H9 (cell line): ENCODE results near the gene ZNHIT6. TPM values are rescaled to one million over a fixed set of nuclear protein-coding genes. Genes with fewer than 3 reads are reported as not detected.

Experiments used
- DNase-seq: peaks from one replicate; pipeline ENCODE4 v3.0.0-alpha.2; 2017
- H2AFZ ChIP-seq: one replicate; pipeline ENCODE4 v1.6.1; 2013; ENCODE audit warnings: mild to moderate bottlenecking, low read length, control low read depth, moderate library complexity
- H2AK5ac ChIP-seq: 2 replicates; pipeline ENCODE4 v1.6.1; 2013; ENCODE audit warnings: low read length, control low read depth, mixed read lengths; ENCODE audit not compliant: insufficient read length
- H2BK120ac ChIP-seq: one replicate; pipeline ENCODE4 v1.6.1; 2013; ENCODE audit warnings: low read depth, mild to moderate bottlenecking, low read length, control low read depth, inconsistent platforms; ENCODE audit not compliant: poor library complexity, severe bottlenecking
- H2BK12ac ChIP-seq: 2 replicates; pipeline ENCODE4 v1.6.1; 2013; ENCODE audit warnings: low read length, control low read depth, mixed read lengths, low read depth; ENCODE audit not compliant: insufficient read length
- H2BK15ac ChIP-seq: 2 replicates; pipeline ENCODE4 v1.6.1; 2013; ENCODE audit warnings: low read depth, low read length, control low read depth
- H2BK20ac ChIP-seq: one replicate; pipeline ENCODE4 v1.6.1; 2013; ENCODE audit warnings: low read depth, mild to moderate bottlenecking, low read length, control low read depth, inconsistent platforms; ENCODE audit not compliant: poor library complexity, severe bottlenecking
- H2BK5ac ChIP-seq: 2 replicates; pipeline ENCODE4 v1.6.1; 2013; ENCODE audit warnings: low read length, control low read depth, mixed read lengths; ENCODE audit not compliant: insufficient read length
- H3K14ac ChIP-seq: 2 replicates; pipeline ENCODE4 v1.6.1; 2013; ENCODE audit warnings: low read length, control low read depth; ENCODE audit not compliant: insufficient read depth
- H3K18ac ChIP-seq: 2 replicates; pipeline ENCODE4 v1.6.1; 2013; ENCODE audit warnings: low read depth, mild to moderate bottlenecking, mixed read lengths, low read length, control low read depth; ENCODE audit not compliant: insufficient read length
- H3K23ac ChIP-seq: 2 replicates; pipeline ENCODE4 v1.6.1; 2013; ENCODE audit warnings: low read length, control low read depth, mixed read lengths, low read depth; ENCODE audit not compliant: insufficient read length
- H3K23me2 ChIP-seq: 2 replicates; pipeline ENCODE4 v1.6.1; 2013; ENCODE audit warnings: low read depth, mild to moderate bottlenecking, mixed read lengths, low read length, control low read depth; ENCODE audit not compliant: insufficient read length, poor library complexity, severe bottlenecking
- H3K27ac ChIP-seq: 2 replicates; pipeline ENCODE4 v1.5.1; 2013; ENCODE audit warnings: low read length, control low read depth, mixed read lengths, low read depth; ENCODE audit not compliant: insufficient read length
- H3K27me3 ChIP-seq: 2 replicates; pipeline ENCODE4 v1.6.1; 2013; ENCODE audit warnings: low read length, control low read depth, inconsistent platforms; ENCODE audit not compliant: insufficient read depth
- H3K4ac ChIP-seq: 2 replicates; pipeline ENCODE4 v1.6.1; 2013; ENCODE audit warnings: low read depth, mild to moderate bottlenecking, control low read depth, inconsistent platforms, low read length, moderate library complexity
- H3K4me1 ChIP-seq: 2 replicates; pipeline ENCODE4 v1.6.1; 2013; ENCODE audit warnings: low read length, control low read depth, inconsistent platforms; ENCODE audit not compliant: insufficient read depth
- H3K4me2 ChIP-seq: 2 replicates; pipeline ENCODE4 v1.6.1; 2013; ENCODE audit warnings: low read length, control low read depth, mixed read lengths; ENCODE audit not compliant: insufficient read length, insufficient read depth
- H3K56ac ChIP-seq: 2 replicates; pipeline ENCODE4 v1.6.1; 2013; ENCODE audit warnings: low read depth, mild to moderate bottlenecking, mixed read lengths, low read length, control low read depth; ENCODE audit not compliant: insufficient read length
- H3K79me1 ChIP-seq: 2 replicates; pipeline ENCODE4 v1.6.1; 2013; ENCODE audit warnings: low read depth, mild to moderate bottlenecking, moderate library complexity, low read length, control low read depth, inconsistent platforms; ENCODE audit not compliant: insufficient read depth, poor library complexity, severe bottlenecking
- H3K79me2 ChIP-seq: 2 replicates; pipeline ENCODE4 v1.6.1; 2013; ENCODE audit warnings: low read length, control low read depth, inconsistent platforms; ENCODE audit not compliant: insufficient read depth
- H3K9ac ChIP-seq: 2 replicates; pipeline ENCODE4 v1.6.1; 2013; ENCODE audit warnings: low read length, control low read depth, mixed read lengths; ENCODE audit not compliant: insufficient read length; ENCODE audit errors: extremely low read depth
- H3K9me3 ChIP-seq: one replicate; pipeline ENCODE4 v1.6.1; 2013; ENCODE audit warnings: low read depth, low read length, inconsistent platforms; ENCODE audit not compliant: control insufficient read depth
- H3T11ph ChIP-seq: one replicate; pipeline ENCODE4 v1.6.1; 2013; ENCODE audit warnings: mild to moderate bottlenecking, low read length, control low read depth, inconsistent platforms
- H4K20me1 ChIP-seq: one replicate; pipeline ENCODE4 v1.6.1; 2013; ENCODE audit not compliant: control insufficient read depth, insufficient read length, insufficient read depth
- H4K5ac ChIP-seq: 2 replicates; pipeline ENCODE4 v1.6.1; 2013; ENCODE audit warnings: low read depth, mild to moderate bottlenecking, mixed read lengths, low read length, control low read depth; ENCODE audit not compliant: insufficient read length
- H4K8ac ChIP-seq: replicated peaks from 2 replicates; pipeline ENCODE4 v1.6.1; 2013; ENCODE audit warnings: low read length, control low read depth, mixed read lengths, low read depth; ENCODE audit not compliant: insufficient read length
- H4K91ac ChIP-seq: 2 replicates; pipeline ENCODE4 v1.6.1; 2013; ENCODE audit warnings: low read depth, mild to moderate bottlenecking, moderate library complexity, mixed read lengths, low read length, control low read depth; ENCODE audit not compliant: insufficient read length
- H3K27ac Mint-ChIP-seq, 3 experiments: 2 replicates in 2 of 3; 3 replicates in 1 of 3; pipeline ENCODE4 v1.8.0; 2020 to 2021; ENCODE audit warnings: mixed read lengths in 3 of 3, mild to moderate bottlenecking in 1 of 3, moderate library complexity in 1 of 3
- H3K27me3 Mint-ChIP-seq: 2 replicates; pipeline ENCODE4 v1.8.0; 2021; ENCODE audit warnings: low read depth, mild to moderate bottlenecking, moderate library complexity, mixed read lengths
- H3K36me3 Mint-ChIP-seq, 3 experiments: 2 replicates in 2 of 3; 3 replicates in 1 of 3; pipeline ENCODE4 v1.8.0; 2020 to 2021; ENCODE audit warnings: low read depth in 3 of 3, mixed read lengths in 3 of 3; ENCODE audit not compliant: insufficient read depth in 1 of 3
- H3K4me1 Mint-ChIP-seq, 2 experiments: 2 replicates each; pipeline ENCODE4 v1.8.0; 2020; ENCODE audit warnings: mixed read lengths in 2 of 2
- H3K4me3 Mint-ChIP-seq, 2 experiments: 2 replicates in 1 of 2; 3 replicates in 1 of 2; pipeline ENCODE4 v1.8.0; 2020 to 2021; ENCODE audit warnings: mild to moderate bottlenecking in 2 of 2, mixed read lengths in 2 of 2, moderate library complexity in 1 of 2
- H3K9me3 Mint-ChIP-seq, 2 experiments: 2 replicates in 1 of 2; 3 replicates in 1 of 2; pipeline ENCODE4 v1.8.0; 2020; ENCODE audit warnings: mild to moderate bottlenecking in 2 of 2, mixed read lengths in 2 of 2, moderate library complexity in 1 of 2
- CTCF ChIP-seq: fragments of 200-600 bp; sonication (generic); conservative IDR thresholded peaks from 3 replicates; pipeline ENCODE4 v1.8.0; 2021; ENCODE audit warnings: antibody characterized with exemption, mild to moderate bottlenecking
- WGBS: extraction: QIAGEN DNeasy Blood & Tissue Kit; methylation state at CpG from one replicate; pipeline ENCODE4 v1.1.7; 2013; ENCODE audit warnings: missing lambda C conversion rate, low lambda C conversion rate, mixed read lengths; ENCODE audit not compliant: insufficient read length; ENCODE audit errors: extremely low coverage; 5-methylcytosine and 5-hydroxymethylcytosine counted together
- total RNA-seq: library from RNA; stranded (reverse); gene quantifications from 2 replicates; pipeline ENCODE4 v1.2.1, GENCODE V29; 2021

ZNHIT6 gene
- total RNA-seq, 1 experiment from 2014 or later: 21.5 TPM

GRCh38 chr1:85746777-85747176 lies 38.5 kb upstream of the ZNHIT6 start:
- Histone ChIP-seq H3K18ac (no peak overlapping the region), H3K4me1 (no peaks in the 10 kb centered on the region), H3K4me2 (no peak overlapping the region), H3K27ac (no peak overlapping the region), H2AK5ac (no peak overlapping the region), H2BK120ac (no peak overlapping the region), H4K8ac (no peak overlapping the region), H3K79me2 (no peaks in the 10 kb centered on the region), H3K9ac (no peak overlapping the region), H3T11ph (no peak overlapping the region), H3K14ac (no peak overlapping the region), H2BK5ac (no peak overlapping the region), H4K20me1 (no peaks in the 10 kb centered on the region), H3K79me1 (no peaks in the 10 kb centered on the region), H4K5ac (no peak overlapping the region), H3K23me2 (no peaks in the 10 kb centered on the region), H3K27me3 (no peaks in the 10 kb centered on the region; the same call in 1 of the 2 replicates), H2BK20ac (no peak overlapping the region), H2AFZ (no peak overlapping the region), H2BK12ac (no peak overlapping the region), H2BK15ac (no peak overlapping the region), H3K23ac (no peak overlapping the region), H4K91ac (no peak overlapping the region), H3K4ac (no peak overlapping the region), H3K9me3 (no peaks in the 10 kb centered on the region), H3K56ac (no peak overlapping the region)
- Mint-ChIP-seq H3K4me3 (no peak overlapping the region), H3K9me3 (no peaks in the 10 kb centered on the region), H3K4me1 (peaks cover 0 to 3% of the 10 kb centered on the region in 2 experiments; a peak in 2 of 4 replicates), H3K27ac (no peak overlapping the region), H3K27me3 (no peaks in the 10 kb centered on the region), H3K36me3 (peaks cover 2 to 4% (median 2%) of the 10 kb centered on the region in 3 experiments; a peak in 1 of 7 replicates)
- WGBS: no CpG with 5 or more reads among the region's 3 CpGs
- DNase-seq: no peak
- peak; percentile 40; the same call in 2 of the 3 replicates for TF ChIP-seq CTCF
